Heart right ventricle (tissue), 16 donors: ENCODE results near the gene DDX4. TPM values are rescaled to one million over a fixed set of nuclear protein-coding genes. Genes with fewer than 3 reads are reported as not detected.

Experiments used
- ATAC-seq, 8 donors: fragments of 200-7000 bp; cut with Tn5 transposase; one replicate each; pipeline ENCODE4 v1.9.1; 2020; ENCODE audit warnings: mild to moderate bottlenecking in 8 of 8, moderate library complexity in 8 of 8, moderate number of reproducible peaks in 1 of 8
- DNase-seq, 2 donors: peaks; one replicate each; pipeline ENCODE4 v3.0.0-alpha.2; 2020
- H3K27ac ChIP-seq, 10 donors: fragments of 200-600 bp; sonication (generic) in 2 of 10; one replicate each; pipeline versions ENCODE4 v1.5.0 to v1.8.0; 2020 to 2022; ENCODE audit warnings: mild to moderate bottlenecking in 3 of 10
- H3K27me3 ChIP-seq, 7 donors: fragments of 200-600 bp; one replicate each; pipeline ENCODE4 v1.8.0; 2021 to 2022; ENCODE audit warnings: mild to moderate bottlenecking in 2 of 7
- H3K36me3 ChIP-seq, 9 donors: fragments of 200-600 bp; sonication (generic) in 1 of 9; one replicate each; pipeline versions ENCODE4 v1.5.0 to v1.8.0; 2020 to 2022; ENCODE audit warnings: mild to moderate bottlenecking in 2 of 9
- H3K4me1 ChIP-seq, 9 donors: fragments of 200-600 bp; sonication (generic) in 1 of 9; one replicate each; pipeline versions ENCODE4 v1.5.0 to v1.8.0; 2020 to 2022; ENCODE audit warnings: mild to moderate bottlenecking in 4 of 9
- H3K4me3 ChIP-seq, 10 donors: fragments of 200-600 bp; sonication (generic) in 2 of 10; one replicate each; pipeline versions ENCODE4 v1.5.0 to v1.8.0; 2020 to 2022; ENCODE audit warnings: mild to moderate bottlenecking in 7 of 10, moderate library complexity in 2 of 10
- H3K9me3 ChIP-seq, 11 donors: fragments of 200-600 bp in 10 of 11; sonication (generic) in 2 of 11; one replicate each; pipeline versions ENCODE4 v1.5.0 to v1.8.0; 2013 to 2022; ENCODE audit warnings: mild to moderate bottlenecking in 2 of 11, control low read depth in 1 of 11, moderate library complexity in 1 of 11
- WGBS, 2 donors: extraction: QIAGEN DNeasy Blood & Tissue Kit; methylation state at CpG; one replicate each; pipeline ENCODE4 v1.1.7; 2013; ENCODE audit warnings: inconsistent platforms in 1 of 2; 5-methylcytosine and 5-hydroxymethylcytosine counted together
- intact Hi-C, 10 donors: fragments of 100-400 bp; cut with DNase I; formaldehyde crosslinking; loops; one replicate each; pipeline versions ENCODE4 v1.11.1 to v1.14.2; 2022
- polyA plus RNA-seq, 2 donors: library from polyadenylated mRNA; stranded (reverse); fragments of 200-250 nt; gene quantifications; one replicate each; pipeline ENCODE4 v1.2.3, GENCODE V29; 2013
- total RNA-seq, 10 donors: library from RNA; stranded (reverse); fragmentation: NEBNext Ultra II Directional in 3 of 10; extraction: Animal tissue kit (Norgen Biotek cat#: 25700) in 3 of 10; gene quantifications; one replicate each; pipeline versions ENCODE4 v1.2.1 to v1.2.4, GENCODE V29; 2021 to 2023
- TF ChIP-seq, protein P1 (sequence below), 9 donors: fragments of 200-600 bp; sonication (generic) in 2 of 9; IDR thresholded peaks; one replicate each; pipeline versions ENCODE4 v1.5.0 to v1.8.0; 2021 to 2022; ENCODE audit warnings: antibody characterized with exemption in 9 of 9, mild to moderate bottlenecking in 5 of 9, moderate library complexity in 1 of 9
- donor health status: Arrhythmogenic right ventricular cardiomyopathy.
- donor health status: ischemic (EF 13 %, LVEDD 7.1; RV severe dilation, severe dysfunction).
- donor health status: healthy with polysubstance abuse.
- donor health status: DM: no; HTN: yes; CAD: no.
- donor health status: DM: no; HTN: no; CAD: no.
- donor health status: ischemic (EF 25% LVEDD 6.9; RV normal size, moderate dysfunction).
- donor health status: ischemic (EF 25% LVEDD 5.7; RV mildly dilated, moderate dysfunction).
- donor health status: healthy.
- donor health status: DM: yes; HTN: yes; CAD: no.
- donor health status: Ischemic cardiomyopathy.
- donor health status: ischemic (EF 35%, LVEDD 5.7; RV mildly dilated, moderate dysfunction).
- donor health status: nonischemic (EF 11% LVEDD 7.7; RV severe dilation, severe dysfunction).
- donor health status: DM: yes; HTN: yes; CAD: no.
- donor health status: PGD.
- donor health status: ischemic (EF 29% LVEDD 5.4; RV normal size, mild dysfunction).
- donor health status: nonischemic (EF 23%, LVEDD 6.1; RV moderate dilation, normal function).

DDX4 gene
- total and polyA plus RNA-seq, 12 donors = not detected

DNA sequence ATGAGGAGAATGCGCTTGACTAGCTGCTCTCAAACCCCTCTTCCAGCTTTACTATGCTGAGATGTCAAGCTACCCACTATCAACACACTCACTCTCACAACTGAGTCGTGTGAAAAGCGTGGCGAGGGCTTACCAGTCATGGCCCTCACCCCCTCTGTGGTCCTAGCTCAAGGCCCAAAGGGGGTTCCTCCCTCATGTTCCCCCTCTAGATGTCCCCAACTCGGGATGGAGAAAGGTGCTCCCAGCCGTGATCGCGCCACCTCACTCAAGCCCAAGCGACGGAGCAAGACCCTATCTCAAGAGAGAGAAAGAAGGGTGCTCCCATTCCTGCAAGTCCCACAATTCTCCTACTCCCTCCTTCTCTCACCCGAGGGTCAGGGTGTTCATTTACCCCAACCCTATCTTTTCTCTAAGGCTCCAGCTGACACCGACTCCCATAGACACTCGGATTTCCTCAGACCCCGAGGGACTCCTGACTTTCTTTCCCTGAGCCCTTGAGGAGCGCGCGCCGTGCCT is 26.3 kb upstream of the DDX4 start:
- DNase-seq = no peak
- peaks cover 0 to 5% (median 0%) of the 10 kb centered on the region in 11 donors for H3K9me3 ChIP-seq
- intact Hi-C loops = loop anchor here in 6 of 10 donors (5.0 to 10.0 kb wide), 5 partner anchors 203 to 493 kb away; no protein-coding TSS in a partner anchor
- 7 to 12% methylated on average over 18 of the region's 18 CpGs for WGBS, 2 donors
- peak in 5 of 8 donors; percentile 4 to 57 (median 8) for ATAC-seq
- no peaks in the 10 kb centered on the region for H3K27me3 ChIP-seq
- peaks cover 0 to 22% (median 0%) of the 10 kb centered on the region in 9 donors for H3K36me3 ChIP-seq
- peak overlapping the region; percentile 54 to 98 (median 82) for H3K4me3 ChIP-seq
- H3K4me1 ChIP-seq = peaks cover 0 to 15% (median 13%) of the 10 kb centered on the region in 9 donors
- H3K27ac ChIP-seq = peak overlapping the region in 8 of 10 donors; percentile 46 to 88 (median 66)
- TF ChIP-seq, protein P1, sequence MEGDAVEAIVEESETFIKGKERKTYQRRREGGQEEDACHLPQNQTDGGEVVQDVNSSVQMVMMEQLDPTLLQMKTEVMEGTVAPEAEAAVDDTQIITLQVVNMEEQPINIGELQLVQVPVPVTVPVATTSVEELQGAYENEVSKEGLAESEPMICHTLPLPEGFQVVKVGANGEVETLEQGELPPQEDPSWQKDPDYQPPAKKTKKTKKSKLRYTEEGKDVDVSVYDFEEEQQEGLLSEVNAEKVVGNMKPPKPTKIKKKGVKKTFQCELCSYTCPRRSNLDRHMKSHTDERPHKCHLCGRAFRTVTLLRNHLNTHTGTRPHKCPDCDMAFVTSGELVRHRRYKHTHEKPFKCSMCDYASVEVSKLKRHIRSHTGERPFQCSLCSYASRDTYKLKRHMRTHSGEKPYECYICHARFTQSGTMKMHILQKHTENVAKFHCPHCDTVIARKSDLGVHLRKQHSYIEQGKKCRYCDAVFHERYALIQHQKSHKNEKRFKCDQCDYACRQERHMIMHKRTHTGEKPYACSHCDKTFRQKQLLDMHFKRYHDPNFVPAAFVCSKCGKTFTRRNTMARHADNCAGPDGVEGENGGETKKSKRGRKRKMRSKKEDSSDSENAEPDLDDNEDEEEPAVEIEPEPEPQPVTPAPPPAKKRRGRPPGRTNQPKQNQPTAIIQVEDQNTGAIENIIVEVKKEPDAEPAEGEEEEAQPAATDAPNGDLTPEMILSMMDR (IDR thresholded peaks at IDR 0.05) = no peak

DNA sequence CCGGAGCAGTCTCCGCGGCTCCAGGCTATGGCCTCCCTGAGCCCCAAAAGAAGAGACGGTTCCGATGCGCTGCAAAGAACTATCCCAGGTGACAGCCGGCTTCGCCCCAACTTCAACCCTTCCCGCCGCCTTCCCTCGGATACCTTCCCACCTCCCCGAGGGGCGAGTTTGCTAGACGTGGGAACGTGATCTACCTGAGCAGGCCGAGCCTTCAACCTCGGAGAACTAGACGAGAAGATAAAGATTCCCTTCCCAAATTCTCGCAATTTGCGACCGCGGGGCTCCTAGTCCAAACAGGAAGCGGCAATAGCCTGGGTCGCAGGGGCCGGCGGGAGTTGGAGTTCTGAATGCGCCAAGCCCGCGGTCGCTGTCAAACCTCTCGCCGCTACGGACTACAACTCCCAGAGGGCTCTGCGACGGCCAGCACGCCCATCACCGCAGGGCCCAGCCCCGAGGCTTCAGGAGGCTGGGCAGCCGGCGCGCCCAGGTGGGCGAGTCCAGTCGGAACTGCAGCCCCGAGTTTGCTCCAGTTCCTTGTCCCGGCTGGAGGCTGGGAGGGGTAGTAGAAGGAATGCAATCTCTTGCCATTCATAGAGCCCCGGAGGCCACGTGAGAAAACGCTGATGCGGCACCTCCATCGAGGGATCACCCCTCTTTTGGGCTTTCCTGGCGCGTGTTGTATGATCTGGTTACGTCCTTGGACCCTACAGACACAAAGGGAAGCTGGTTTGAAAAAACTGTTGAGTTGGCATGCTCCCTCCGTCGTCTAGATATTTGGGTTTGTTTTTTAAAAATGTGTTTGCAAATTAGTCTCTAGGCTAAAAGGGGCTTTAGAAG is 25.6 kb upstream of the DDX4 start, which contains the start of gene SLC38A9:
SLC38A9 (minus strand) TSS at position 302 of the 837 bp plus-strand sequence. CDS start 14,366 bp downstream, outside the sequence.
- ATAC-seq (peak; percentile 100), DNase-seq (peak; percentile 95 to 96)
- Histone ChIP-seq H3K4me1 (peaks cover 0 to 15% (median 13%) of the 10 kb centered on the region in 9 donors), H3K27ac (peak within 1 kb of the TSS in 8 of 10 donors; percentile 46 to 88 (median 66)), H3K9me3 (peaks cover 0 to 5% (median 0%) of the 10 kb centered on the region in 11 donors), H3K4me3 (peak within 1 kb of the TSS; percentile 54 to 98 (median 82)), H3K27me3 (no peaks in the 10 kb centered on the region), H3K36me3 (peaks cover 0 to 22% (median 0%) of the 10 kb centered on the region in 9 donors)
- TF ChIP-seq, protein P1 (IDR thresholded peaks at IDR 0.05) = no peak
- intact Hi-C loops = loop anchor here in 6 of 10 donors (5.0 to 10.0 kb wide), 5 partner anchors 203 to 493 kb away; no protein-coding TSS in a partner anchor
- WGBS, 2 donors = 0 to 1% methylated on average over 55 of the region's 55 CpGs

DNA sequence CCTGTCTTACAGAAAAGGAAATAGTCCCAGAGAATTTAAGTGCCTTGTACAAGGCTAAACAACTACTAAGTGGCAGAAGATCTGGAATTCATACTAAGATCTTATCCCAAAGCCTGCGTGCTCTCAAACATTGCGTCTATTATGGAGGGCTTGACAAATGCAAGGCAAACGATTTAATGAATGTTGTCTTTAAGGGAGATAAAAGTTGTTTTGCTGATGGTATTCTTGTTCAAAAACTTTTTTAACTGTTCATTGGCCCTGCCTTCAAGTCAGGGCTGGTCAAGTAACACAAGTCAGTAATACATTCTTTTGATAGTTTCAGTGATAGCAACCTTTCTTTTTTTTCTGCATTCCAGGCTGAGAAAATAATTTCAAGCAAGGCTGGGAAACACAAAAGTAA is 24.0 kb upstream of the DDX4 start:
- no peaks in the 10 kb centered on the region for H3K27me3 ChIP-seq
- intact Hi-C loops = loop anchor here in 6 of 10 donors (5.0 to 10.0 kb wide), 5 partner anchors 201 to 491 kb away; no protein-coding TSS in a partner anchor

More for the DNA sequence above, 24.0 kb upstream of the DDX4 start:
- Histone ChIP-seq H3K4me3 (no peak overlapping the region), H3K4me1 (peaks cover 0 to 15% (median 13%) of the 10 kb centered on the region in 9 donors), H3K36me3 (peaks cover 0 to 8% (median 0%) of the 10 kb centered on the region in 9 donors), H3K27ac (no peak overlapping the region), H3K9me3 (peaks cover 0 to 5% (median 0%) of the 10 kb centered on the region in 11 donors)
- 74 to 89% methylated on average over 3 of the region's 3 CpGs for WGBS, 2 donors
- no peak for ATAC-seq
- TF ChIP-seq, protein P1 (IDR thresholded peaks at IDR 0.05) = no peak
- DNase-seq = no peak
